ENCODE measurements around the gene PA2G4. TPM values are rescaled to one million over a fixed set of nuclear protein-coding genes. Genes with fewer than 3 reads are reported as not detected.

PA2G4 gene
- total RNA-seq, 1 experiment from 2014 or later = 451 TPM

DNA sequence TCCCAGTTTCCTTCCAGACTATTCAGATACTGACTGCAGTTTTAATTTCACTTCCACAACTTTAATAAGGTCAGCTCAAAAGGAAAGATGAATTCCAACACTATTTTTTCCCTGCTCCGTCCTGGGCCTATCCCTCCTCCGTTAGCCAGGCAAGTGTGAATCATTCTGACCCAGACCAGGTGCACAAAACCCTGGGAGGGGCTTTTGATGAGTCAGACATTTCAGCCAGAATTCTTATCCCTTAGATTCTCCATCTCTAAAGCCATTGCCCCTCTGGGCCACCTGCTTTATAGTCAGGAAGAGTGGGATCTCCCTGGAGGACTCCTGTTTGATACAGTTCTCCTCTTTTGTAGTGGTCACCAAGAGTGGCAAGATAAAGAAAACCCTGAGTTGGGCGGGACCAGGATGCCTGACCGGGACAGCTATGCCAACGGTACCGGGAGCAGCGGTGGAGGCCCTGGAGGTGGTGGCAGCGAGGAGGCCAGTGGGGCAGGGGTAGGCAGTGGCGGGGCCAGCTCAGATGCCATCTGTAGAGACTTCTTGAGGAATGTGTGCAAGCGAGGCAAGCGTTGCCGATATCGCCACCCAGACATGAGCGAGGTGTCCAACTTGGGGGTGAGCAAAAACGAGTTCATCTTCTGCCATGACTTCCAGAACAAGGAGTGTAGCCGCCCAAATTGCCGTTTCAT, 15.9 kb downstream of the PA2G4 start:
- in situ Hi-C loops (cut with HindIII; ENCODE audit: low sequenced_read_pairs) = no loop called here
- no peak for DNase-seq (ENCODE audit: low spot score)

DNA sequence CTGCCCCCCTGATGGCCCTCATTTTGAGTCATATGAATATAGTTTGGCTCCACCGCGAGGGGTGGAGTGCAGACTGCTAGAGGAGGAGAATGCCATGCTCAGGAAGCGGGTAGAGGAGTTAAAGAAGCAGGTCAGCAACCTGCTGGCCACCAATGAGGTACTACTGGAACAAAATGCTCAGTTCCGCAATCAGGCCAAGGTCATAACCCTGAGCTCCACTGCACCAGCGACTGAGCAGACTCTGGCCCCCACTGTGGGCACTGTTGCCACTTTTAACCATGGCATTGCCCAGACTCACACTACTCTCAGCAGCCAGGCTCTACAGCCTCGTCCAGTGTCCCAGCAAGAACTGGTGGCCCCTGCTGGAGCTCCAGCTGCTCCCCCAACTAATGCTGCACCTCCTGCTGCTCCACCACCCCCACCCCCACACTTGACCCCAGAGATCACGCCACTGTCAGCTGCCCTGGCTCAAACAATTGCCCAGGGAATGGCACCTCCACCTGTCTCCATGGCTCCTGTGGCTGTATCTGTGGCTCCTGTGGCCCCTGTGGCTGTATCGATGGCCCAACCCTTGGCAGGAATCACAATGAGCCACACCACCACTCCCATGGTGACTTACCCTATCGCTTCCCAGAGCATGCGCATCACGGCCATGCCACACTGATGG, 17.0 kb downstream of the PA2G4 start:
- no peak for DNase-seq (ENCODE audit: low spot score)
- in situ Hi-C loops (cut with HindIII; ENCODE audit: low sequenced_read_pairs) = no loop called here

DNA sequence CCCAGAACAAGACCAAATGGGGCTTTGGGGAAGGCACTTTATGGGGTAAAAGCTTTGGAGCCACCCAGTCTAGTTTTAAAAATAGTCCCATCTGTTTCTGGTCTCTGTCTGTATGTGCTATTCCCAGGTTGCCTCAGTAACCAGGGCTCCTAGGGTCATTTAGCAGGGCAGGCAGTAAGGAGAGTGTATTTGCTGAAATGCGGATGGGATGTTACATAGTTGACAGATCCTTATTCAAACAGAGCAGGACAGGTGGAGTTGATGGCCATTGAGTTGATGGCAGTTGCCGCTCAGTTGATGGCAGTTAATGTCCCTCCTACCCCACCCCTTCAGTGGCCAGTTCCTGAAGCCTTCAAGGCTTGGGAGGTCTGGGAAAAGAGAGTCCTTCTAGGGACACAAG, 18.3 kb downstream of the PA2G4 start:
- in situ Hi-C loops (cut with HindIII; ENCODE audit: low sequenced_read_pairs) = no loop called here
- DNase-seq (ENCODE audit: low spot score) = no peak

DNA sequence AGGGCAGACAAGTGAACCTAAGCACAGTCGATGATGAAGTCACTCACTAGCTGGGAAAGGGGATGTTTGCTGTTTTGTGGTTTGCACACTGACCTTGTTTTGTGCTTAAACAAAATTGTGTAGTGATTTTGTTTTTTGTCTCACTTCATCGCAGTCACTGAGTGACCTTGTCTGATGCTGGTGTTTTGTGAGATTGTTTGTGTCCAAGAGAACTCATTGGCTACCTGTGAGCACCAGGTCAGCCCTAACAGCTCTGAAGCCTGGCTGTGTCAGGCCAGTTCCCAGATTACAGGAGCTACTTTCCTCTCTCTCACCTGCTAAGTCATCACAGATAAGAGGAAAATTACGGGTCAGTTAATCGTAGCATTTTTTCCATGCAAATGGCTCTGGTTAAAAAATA, 19.8 kb downstream of the PA2G4 start:
- no peak for DNase-seq (ENCODE audit: low spot score)
- in situ Hi-C loops (cut with HindIII; ENCODE audit: low sequenced_read_pairs) = no loop called here

DNA sequence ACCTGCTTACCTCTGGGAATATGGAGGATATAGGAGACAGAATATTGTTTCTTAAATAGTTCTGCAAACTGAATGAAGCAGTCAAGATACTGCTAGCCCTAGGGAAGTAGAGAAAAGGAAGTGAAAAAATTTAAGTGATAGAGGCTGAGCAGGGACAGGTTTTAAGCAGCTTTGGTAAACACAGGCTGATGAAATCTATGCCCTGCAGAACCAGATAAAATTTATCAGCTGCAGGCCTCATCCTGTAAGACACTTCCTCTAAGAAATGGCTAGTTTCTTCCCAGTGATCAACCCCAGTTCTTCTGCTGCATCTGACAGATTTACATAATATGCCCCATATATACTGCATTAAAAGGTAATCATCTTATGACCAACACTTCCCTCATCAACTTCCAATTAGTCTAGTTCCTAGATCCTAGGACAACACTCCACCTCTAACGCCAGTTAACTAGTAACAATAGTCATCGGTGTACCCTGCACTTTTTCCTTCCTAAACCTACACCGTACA, 22.4 kb downstream of the PA2G4 start:
- in situ Hi-C loops (cut with HindIII; ENCODE audit: low sequenced_read_pairs) = no loop called here
- DNase-seq (ENCODE audit: low spot score) = no peak

DNA sequence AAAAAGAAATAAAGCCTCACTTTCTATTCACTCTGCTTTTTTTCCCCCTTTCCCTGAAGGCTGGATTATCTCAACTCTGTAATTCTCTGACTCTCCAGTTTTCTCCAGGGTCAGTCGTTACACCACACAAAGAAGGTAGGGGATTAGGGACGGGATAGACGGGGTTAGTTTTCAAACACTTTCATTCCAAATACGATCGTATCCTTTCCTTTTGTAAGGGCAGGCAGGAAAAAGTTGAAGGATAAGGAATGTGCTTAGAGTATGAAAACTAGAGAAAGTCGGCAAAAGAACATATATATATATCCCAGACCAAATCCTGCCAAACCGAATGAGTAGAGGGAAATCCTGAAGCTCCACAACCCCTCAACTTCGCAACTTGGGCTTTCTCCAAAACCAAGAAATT, 23.1 kb downstream of the PA2G4 start:
- DNase-seq (ENCODE audit: low spot score) = no peak
- in situ Hi-C loops (cut with HindIII; ENCODE audit: low sequenced_read_pairs) = no loop called here

DNA sequence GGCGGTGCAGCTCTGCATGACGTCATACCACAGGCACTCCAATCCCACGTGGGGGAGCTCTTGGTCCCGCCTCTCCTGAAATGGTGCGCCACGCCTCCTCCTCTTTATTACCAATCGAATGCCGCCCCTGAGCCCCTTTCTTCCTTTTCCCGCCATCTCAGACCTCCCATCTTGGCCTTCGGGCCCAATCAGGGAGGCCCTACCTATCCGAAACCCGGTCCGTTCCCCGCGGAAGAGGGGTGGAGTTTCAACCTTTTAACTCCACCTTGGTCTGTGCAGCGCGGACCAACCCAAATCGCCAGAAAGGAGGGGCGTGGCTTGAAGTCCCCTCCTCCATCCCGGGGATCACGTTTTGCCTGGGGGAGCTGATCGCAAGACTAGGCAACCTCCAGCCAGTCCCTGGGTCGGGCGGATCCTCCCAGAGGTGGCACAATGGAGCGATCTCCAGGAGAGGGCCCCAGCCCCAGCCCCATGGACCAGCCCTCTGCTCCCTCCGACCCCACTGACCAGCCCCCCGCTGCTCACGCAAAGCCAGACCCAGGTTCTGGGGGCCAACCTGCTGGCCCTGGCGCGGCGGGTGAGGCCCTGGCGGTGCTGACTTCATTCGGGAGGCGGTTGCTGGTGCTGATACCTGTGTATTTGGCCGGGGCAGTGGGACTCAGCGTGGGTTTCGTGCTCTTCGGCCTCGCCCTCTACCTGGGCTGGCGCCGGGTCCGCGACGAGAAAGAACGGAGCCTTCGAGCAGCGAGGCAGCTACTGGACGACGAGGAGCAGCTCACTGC, 23.7 kb downstream of the PA2G4 start, which contains the start of gene ESYT1:
TSS of gene ESYT1 (plus strand) at position 380 of the 782 bp plus-strand sequence. CDS start at position 433, 53 bp downstream.
- in situ Hi-C loops (cut with HindIII; ENCODE audit: low sequenced_read_pairs) = no loop called here
- DNase-seq (ENCODE audit: low spot score) = peak; percentile 100

DNA sequence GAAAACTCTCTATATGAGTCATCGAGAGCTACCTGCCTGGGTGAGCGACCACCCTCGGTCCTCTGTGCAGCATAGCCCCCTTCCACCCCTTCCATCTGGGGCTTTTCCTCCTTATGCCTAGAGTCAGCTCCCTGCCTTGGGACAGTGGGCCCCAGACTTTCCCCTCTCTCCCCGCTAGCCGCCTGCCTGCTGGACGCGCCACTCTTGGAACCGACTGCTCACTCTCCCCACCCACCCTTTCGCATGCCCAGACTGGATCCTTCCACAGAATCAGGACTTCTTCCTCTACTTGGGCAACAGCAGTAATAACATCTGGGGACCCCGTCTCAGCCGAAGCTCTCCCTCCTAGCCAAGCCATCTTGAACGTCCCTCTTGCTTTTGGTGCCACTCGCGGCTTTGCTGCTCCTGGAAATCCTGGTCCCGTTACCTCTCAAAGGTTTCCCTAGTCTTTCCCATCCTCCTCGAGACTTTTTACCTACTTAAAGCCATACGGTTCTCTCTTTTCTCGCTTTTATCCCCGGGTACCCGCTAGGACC, 24.4 kb downstream of the PA2G4 start:
- in situ Hi-C loops (cut with HindIII; ENCODE audit: low sequenced_read_pairs) = no loop called here
- DNase-seq (ENCODE audit: low spot score) = peak; percentile 32

DNA sequence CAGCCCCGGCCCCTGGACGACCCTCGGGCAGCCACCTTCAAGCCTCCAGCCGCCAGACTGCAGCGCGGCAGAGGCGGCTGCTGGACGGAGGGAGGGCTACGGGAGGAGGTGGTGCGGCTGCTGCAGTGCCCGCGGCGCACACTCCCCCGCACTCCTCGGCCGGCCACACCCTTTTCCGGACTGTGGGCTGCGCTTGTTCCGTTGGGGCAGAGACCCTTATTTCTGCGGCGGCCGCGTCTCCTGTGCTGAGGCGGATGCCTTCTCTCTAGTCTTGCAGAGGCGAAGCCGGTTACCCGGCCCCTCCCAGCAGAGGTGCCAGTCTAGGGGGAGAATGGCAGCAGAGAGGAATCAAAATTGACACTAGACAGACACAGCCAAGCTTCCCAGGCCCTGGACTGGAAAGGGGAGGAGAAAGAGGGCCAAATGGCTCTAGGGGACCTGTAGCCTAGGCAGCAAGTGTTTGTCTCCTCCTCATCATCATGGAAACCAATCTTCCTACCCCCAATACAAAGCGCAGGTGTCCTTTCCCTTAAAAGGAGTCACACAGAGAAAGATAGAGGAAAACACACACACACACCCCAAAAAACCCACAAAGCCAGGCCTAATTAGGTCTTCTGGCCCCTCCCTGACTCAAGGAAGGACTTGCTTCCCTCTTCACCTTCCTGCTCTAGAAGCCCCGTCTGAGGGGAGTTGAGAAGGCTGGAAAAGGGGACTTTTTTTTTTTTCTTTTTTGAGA, 25.0 kb downstream of the PA2G4 start:
- in situ Hi-C loops (cut with HindIII; ENCODE audit: low sequenced_read_pairs) = no loop called here
- DNase-seq (ENCODE audit: low spot score) = peak; percentile 33

DNA sequence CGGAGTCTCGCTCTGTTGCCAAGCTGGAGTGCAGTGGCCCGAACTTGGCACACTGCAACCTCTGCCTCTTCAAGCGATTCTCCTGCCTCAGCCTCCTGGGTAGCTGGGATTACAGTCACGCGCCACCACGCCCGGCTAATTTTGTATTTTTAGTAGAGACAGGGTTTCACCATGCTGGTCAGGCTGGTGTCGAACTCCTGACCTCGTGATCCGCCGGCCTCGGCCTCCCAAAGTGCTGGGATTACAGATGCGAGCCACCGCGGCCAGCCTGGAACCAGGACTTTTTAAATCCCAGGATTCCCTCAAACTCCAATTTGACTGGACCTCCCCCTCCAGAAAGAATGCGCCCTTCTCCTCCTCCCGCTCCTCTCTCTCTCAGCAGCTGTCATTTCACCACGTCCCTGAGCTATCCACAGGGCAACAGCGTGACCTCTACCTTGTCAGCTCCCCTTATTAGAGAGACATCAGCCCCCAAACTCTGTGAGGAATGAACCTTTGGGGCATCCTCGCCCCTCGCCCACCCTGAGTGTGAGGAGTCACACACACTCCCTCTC, 25.7 kb downstream of the PA2G4 start:
- in situ Hi-C loops (cut with HindIII; ENCODE audit: low sequenced_read_pairs) = no loop called here
- no peak for DNase-seq (ENCODE audit: low spot score)

DNA sequence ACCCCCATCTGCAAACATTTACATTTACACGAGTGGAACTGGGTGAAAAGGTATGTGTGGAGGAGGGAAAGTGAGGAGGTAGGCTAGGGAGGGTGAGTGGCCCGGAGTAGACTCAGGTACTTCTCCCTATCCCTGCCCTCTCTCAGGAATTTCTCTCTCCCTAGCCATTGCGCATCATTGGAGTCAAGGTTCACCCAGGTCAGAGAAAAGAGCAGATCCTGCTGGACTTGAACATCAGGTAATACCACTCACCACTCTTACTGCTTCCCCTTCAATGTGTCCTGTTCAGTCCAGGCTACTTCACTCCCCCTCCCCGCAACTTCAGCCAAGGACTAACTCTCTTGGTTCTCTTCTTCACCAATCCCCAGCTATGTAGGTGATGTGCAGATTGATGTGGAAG, 26.5 kb downstream of the PA2G4 start:
- in situ Hi-C loops (cut with HindIII; ENCODE audit: low sequenced_read_pairs) = no loop called here
- DNase-seq (ENCODE audit: low spot score) = no peak

DNA sequence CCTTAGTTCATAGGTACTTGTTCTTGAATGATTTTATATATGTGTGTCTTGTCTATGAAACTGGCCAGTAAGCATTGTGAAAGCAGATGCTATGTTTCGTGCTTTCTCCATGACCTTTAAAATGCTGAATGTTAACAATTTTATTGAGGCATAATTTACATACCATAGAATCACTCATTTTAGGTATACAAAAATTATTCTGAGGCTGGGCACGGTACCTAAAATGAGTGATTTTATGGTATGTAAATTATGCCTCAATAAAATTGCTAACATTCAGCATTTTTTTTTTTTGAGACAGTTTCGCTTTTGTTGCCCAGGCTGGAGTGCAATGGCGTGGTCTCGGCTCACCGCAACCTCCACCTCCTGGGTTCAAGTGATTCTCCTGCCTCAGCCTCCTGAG, 30.5 kb downstream of the PA2G4 start:
- no peak for DNase-seq (ENCODE audit: low spot score)
- in situ Hi-C loops (cut with HindIII; ENCODE audit: low sequenced_read_pairs) = no loop called here

DNA sequence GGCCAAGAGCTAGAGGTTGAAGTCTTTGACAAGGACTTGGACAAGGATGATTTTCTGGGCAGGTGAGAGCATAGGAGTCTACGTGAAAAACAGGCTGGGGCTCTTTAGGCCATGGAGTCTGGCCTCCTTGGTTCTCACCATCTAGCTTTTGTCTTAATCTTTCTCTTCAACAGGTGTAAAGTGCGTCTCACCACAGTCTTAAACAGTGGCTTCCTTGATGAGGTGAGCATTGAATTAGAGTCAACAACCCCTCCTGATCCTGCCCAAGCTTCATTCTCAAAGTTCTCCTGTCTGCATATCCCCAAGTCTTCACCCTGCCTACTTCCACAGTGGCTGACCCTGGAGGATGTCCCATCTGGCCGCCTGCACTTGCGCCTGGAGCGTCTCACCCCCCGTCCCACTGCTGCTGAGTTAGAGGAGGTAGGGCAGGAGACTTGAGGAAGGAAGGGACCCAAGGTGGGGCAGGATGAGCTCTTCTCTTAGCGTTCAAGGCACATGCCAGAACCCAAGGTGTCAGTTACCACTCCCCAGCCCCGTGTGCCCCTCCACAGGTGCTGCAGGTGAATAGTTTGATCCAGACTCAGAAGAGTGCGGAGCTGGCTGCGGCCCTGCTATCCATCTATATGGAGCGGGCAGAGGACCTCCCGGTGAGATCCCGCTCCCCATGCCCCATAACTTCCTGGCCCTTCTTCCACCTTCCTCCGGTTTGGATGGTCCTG, 33.7 kb downstream of the PA2G4 start:
- no peak for DNase-seq (ENCODE audit: low spot score)
- in situ Hi-C loops (cut with HindIII; ENCODE audit: low sequenced_read_pairs) = no loop called here

DNA sequence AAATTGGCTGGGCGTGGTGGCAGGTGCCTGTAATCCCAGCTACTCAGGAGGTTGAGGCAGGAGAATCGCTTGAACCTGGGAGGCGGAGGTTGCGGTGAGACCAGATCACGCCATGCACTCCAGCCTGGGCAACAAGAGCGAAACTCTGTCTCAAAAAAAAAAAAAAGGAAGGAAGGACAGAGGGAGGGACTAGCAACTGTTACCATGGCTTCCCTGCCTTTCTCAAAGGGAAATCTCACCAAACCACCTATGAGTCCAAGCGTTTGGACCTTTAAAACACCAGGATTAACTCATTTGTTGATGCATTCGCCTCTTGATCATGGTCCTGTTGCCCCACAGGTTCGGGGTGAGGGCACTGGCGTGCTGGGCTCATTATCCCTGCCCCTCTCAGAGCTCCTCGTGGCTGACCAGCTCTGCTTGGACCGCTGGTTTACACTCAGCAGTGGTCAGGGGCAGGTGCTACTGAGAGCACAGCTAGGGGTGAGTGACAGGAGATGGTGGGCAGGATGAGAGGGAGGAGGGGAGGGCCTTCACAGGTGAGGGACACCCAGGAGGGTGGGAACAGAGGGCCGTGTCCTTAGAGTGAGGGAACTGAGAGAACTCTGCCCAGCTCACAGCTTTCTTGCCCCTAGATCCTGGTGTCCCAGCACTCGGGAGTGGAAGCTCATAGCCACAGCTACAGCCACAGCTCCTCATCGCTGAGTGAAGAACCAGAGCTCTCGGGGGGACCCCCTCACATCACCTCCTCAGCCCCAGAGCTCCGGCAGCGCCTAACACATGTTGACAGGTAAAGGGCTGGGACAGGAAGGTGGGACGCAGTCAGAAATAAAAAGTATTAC, 37.8 kb downstream of the PA2G4 start:
- no peak for DNase-seq (ENCODE audit: low spot score)
- in situ Hi-C loops (cut with HindIII; ENCODE audit: low sequenced_read_pairs) = no loop called here

DNA sequence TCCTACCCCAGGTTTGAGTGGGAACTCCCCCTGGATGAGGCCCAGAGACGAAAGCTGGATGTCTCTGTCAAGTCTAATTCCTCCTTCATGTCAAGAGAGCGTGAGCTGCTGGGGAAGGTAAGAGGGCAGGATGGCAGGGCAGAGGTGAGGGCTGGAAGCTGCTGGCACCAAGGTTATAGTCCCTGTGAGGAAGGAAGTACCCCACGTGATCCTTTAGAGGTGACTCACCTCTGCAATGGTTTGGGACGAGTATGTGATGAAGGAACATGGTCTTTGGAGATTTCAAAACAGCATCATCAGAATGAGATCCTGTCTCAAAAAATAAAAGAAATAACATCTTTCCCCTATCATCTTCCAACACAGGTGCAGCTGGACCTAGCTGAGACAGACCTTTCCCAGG, 38.9 kb downstream of the PA2G4 start:
- no peak for DNase-seq (ENCODE audit: low spot score)
- in situ Hi-C loops (cut with HindIII; ENCODE audit: low sequenced_read_pairs) = no loop called here

DNA sequence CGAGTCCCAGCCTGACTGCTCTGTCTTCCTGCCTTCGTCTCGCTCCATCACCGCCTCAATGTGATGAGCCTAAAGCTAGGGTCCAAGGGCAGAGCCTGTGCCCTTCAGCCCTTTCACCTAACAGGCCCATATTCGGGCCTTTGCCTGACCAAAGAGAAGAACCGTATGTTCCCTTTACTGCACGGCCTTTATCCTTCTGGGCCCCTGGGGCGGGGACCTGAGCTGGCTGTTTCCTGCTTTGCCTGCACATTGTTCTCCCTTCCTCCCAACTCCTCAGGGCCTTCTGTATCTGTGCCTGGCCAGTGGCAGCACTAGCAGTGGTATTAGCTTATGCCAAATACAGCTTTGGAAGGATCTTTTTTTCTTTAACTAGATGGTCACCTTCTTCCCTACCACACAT, 39.5 kb downstream of the PA2G4 start:
- in situ Hi-C loops (cut with HindIII; ENCODE audit: low sequenced_read_pairs) = no loop called here
- DNase-seq (ENCODE audit: low spot score) = no peak

DNA sequence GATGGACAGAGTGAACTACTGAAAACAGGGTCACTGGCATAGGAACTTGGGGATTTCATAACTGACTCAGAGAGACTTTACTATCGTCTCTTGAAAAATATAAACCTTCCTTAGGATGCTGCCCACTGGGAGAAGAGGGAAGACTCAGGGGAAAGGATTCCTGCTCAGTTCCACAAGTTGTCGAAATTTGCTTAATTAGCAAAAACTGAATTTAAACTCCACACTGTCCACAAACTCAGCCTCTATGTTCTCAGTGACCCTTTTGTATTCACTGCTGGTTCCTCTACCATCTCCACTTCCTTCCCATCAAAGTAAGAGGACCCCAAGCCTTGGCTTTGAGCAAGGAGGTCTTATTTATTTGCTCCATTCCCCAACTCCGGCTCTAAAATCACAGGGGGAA, 40.9 kb downstream of the PA2G4 start:
- in situ Hi-C loops (cut with HindIII; ENCODE audit: low sequenced_read_pairs) = no loop called here
- no peak for DNase-seq (ENCODE audit: low spot score)
